GM19455 (cell line): ENCODE results near the gene UCHL3.

ENCODE experiments used
- ATAC-seq: cut with Tn5 transposase; IDR thresholded peaks from one replicate; pipeline ENCODE4 v1.9.1; 2021; ENCODE audit not compliant: unreplicated experiment

UCHL3 gene

GRCh38 chr13:75621147-75621546 lies 71.6 kb downstream of the UCHL3 start:
- ATAC-seq = no peak

- no peak for ATAC-seq
These were observed 79.2 kb downstream of the UCHL3 start for GRCh38 chr13:75628801-75629200.

GRCh38 chr13:75633285-75633684 lies 83.7 kb downstream of the UCHL3 start:
- ATAC-seq = no peak

GRCh38 chr13:75635101-75635827 lies 85.7 kb downstream of the UCHL3 start:
- ATAC-seq = peak; percentile 0

DNA sequence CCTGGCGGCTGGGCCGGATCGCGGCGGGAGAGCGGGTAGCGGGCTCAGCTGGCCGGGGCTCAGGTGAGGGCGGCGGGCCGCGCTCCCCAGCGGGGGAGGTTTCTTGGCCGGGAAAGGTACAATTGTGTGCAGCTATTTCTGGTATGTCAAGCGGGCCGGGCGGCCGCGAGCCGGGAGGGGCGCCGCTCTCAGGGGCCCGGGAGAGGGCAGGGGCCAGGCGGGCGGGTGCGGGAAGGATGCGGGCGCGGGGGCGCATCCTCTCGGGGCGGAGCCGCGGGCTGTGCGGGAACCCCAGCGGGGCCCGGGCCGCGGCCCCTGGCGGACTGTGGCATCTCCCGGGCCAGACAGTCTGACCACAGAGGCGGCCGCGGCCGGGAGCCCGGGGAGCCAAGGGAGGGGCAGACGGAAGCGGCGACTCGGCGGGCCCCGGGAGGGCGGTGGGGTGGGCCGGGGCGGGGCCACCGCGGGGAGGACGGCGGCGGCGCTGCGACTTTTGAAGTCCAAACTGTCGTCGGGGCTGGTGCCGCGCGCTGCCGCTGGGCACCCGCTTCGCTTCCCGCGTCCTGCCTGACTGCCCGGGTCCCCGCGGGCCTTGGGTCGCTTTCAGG lies 86.3 kb downstream of the UCHL3 start, which contains the start of gene LMO7:
TSS of gene LMO7 (plus strand) at position 503 of the 608 bp plus-strand sequence. CDS start 328 bp downstream, outside the sequence.
- ATAC-seq = peak; percentile 63

GRCh38 chr13:75636436-75637180 lies 87.0 kb downstream of the UCHL3 start:
- peak; percentile 56 for ATAC-seq

DNA sequence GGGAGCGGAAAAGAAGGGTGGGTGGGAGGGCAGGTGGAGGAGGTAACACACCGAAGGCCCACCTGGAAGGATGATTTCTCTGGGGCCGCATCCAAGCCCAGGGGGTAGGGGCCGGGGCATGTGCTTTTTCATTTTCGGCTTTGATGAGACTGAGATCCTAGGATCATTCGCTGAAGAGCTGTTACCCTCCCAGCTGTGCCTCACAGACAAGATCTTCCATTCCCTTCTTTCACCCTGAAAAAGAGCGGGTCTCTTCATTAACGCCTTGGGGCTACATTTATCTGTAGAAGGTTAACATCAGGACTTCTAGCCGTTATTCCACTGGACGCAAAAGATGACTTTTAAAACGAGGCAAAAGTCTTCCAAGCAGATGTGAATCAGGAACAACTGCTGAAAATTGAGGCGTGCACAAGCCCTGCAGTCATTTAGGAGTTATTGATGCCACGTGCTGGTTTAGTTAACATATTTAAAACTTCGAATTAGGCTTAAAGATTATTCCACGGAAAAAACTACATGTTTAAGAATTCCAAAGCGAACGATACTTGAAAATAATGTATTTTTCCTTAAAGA lies 87.7 kb downstream of the UCHL3 start:
- no peak for ATAC-seq

GRCh38 chr13:75639454-75639853 lies 89.9 kb downstream of the UCHL3 start:
- ATAC-seq = no peak

GRCh38 chr13:75641026-75641425 lies 91.4 kb downstream of the UCHL3 start:
- ATAC-seq = no peak

- no peak for ATAC-seq
These were observed 93.6 kb downstream of the UCHL3 start for GRCh38 chr13:75643182-75643581.

- no peak for ATAC-seq
These were observed 94.1 kb downstream of the UCHL3 start for GRCh38 chr13:75643693-75644092.

DNA sequence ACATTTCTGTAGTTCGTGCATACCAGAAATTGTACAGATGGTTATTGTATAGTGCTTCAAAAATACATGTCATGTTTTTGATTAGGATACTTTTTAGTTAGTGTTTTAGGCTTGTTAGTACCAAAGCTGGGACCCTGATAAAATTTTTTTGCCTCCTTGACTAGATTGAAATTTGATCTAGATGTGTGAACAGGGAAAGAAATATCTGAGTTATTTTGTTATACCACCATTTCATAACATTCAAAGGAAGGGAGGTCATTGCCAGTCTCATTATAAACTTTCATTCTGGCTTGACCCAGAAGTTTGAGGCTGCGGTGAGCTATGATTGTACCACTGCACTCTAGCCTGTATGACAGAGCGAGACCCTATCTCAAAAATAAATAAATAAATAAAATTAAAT lies 95.5 kb downstream of the UCHL3 start:
- no peak for ATAC-seq

GRCh38 chr13:75647126-75647784 lies 97.7 kb downstream of the UCHL3 start:
- ATAC-seq = peak; percentile 84

DNA sequence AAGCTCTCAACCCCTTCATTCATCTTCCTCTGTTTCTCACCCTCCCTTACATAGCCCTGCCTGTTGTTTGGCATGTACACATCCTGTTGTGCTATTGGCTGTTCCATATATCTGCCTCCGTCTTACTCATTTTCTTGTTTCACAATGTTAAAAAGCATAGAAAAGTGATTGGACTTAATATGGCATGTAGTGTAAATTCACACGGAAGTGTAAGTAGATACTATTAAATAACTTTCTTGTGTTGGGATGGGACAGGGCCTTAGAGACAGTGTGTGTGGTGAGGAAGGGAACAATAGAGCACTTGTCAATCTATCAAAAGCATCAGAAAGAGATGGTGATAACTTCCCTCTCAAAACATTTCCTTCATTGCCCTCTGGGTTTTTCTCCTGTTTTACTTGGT lies 98.9 kb downstream of the UCHL3 start:
- no peak for ATAC-seq

- ATAC-seq = no peak
These were observed 101.4 kb downstream of the UCHL3 start for GRCh38 chr13:75651013-75651412.

- ATAC-seq = no peak
These were observed 103.1 kb downstream of the UCHL3 start for GRCh38 chr13:75652726-75653125.
